ENCODE measurements around the gene ATP6V1B1. TPM values are rescaled to one million over a fixed set of nuclear protein-coding genes. Genes with fewer than 3 reads are reported as not detected.

Gene ATP6V1B1
- total RNA-seq, 3 donors from 2014 or later (not counting 1 experiment from before 2014, with no cell fraction given), result not detected

GRCh38 chr2:70889716-70890037 is 46.0 kb upstream of the ATP6V1B1 start:
- H3K4me1 ChIP-seq (ENCODE audit: control insufficient read depth, insufficient read depth, low read length), result peaks cover 29% of the 10 kb centered on the region
- H3K27me3 Mint-ChIP-seq (ENCODE audit: low read depth in 2 of 2), result peaks cover 72 to 74% of the 10 kb centered on the region in 2 donors
- no peak for ATAC-seq
- H3K27me3 ChIP-seq (ENCODE audit: control insufficient read depth, insufficient read depth, low read length), result peaks cover 38% of the 10 kb centered on the region
- no peak for DNase-seq
- H3K4me3 Mint-ChIP-seq, result peak overlapping the region; percentile 89
- H3K36me3 Mint-ChIP-seq, result peaks cover 6% of the 10 kb centered on the region
- no peak for TF ChIP-seq CTCF (IDR thresholded peaks at IDR 0.05)
- no peak overlapping the region for H3K27ac Mint-ChIP-seq
- no peak overlapping the region for H3K27ac ChIP-seq (ENCODE audit: low read length)
- H3K4me1 Mint-ChIP-seq, result peaks cover 31 to 33% of the 10 kb centered on the region in 2 donors
- intact Hi-C loops (cut with micrococcal nuclease), result no loop called here
- no peak overlapping the region for H3K4me3 ChIP-seq (ENCODE audit: low read length)
- H3K9me3 ChIP-seq (ENCODE audit: control insufficient read depth, insufficient read depth, low read length), result no peaks in the 10 kb centered on the region
- no peaks in the 10 kb centered on the region for H3K9me3 Mint-ChIP-seq
- 51% methylated on average over 5 of the region's 5 CpGs for WGBS (ENCODE audit: insufficient coverage)
- H3K36me3 ChIP-seq (ENCODE audit: control insufficient read depth, insufficient read depth, low read length), result no peaks in the 10 kb centered on the region

- Histone ChIP-seq H3K4me3 (ENCODE audit: low read length) (no peak overlapping the region), H3K27me3 (ENCODE audit: control insufficient read depth, insufficient read depth, low read length) (peaks cover 33% of the 10 kb centered on the region), H3K27ac (ENCODE audit: low read length) (no peak overlapping the region), H3K4me1 (ENCODE audit: control insufficient read depth, insufficient read depth, low read length) (peaks cover 29% of the 10 kb centered on the region), H3K9me3 (ENCODE audit: control insufficient read depth, insufficient read depth, low read length) (no peaks in the 10 kb centered on the region), H3K36me3 (ENCODE audit: control insufficient read depth, insufficient read depth, low read length) (no peaks in the 10 kb centered on the region)
- no peak for TF ChIP-seq CTCF (IDR thresholded peaks at IDR 0.05)
- intact Hi-C loops (cut with micrococcal nuclease), result no loop called here
- Mint-ChIP-seq H3K36me3 (peaks cover 6% of the 10 kb centered on the region), H3K27me3 (ENCODE audit: low read depth in 2 of 2) (peaks cover 64 to 81% of the 10 kb centered on the region in 2 donors), H3K27ac (no peak overlapping the region), H3K9me3 (no peaks in the 10 kb centered on the region), H3K4me1 (peaks cover 31 to 33% of the 10 kb centered on the region in 2 donors), H3K4me3 (no peak overlapping the region)
- WGBS (ENCODE audit: insufficient coverage), result 70% methylated on average over 5 of the region's 5 CpGs
- ATAC-seq, result no peak
- DNase-seq, result no peak
Observed at GRCh38 chr2:70890469-70891065, 45.1 kb upstream of the ATP6V1B1 start.

GRCh38 chr2:70891572-70892357 is 43.9 kb upstream of the ATP6V1B1 start:
- WGBS (ENCODE audit: insufficient coverage), result 37% methylated on average over 7 of the region's 9 CpGs
- H3K4me3 ChIP-seq (ENCODE audit: low read length), result no peak overlapping the region
- peaks cover 28% of the 10 kb centered on the region in 2 donors for H3K4me1 Mint-ChIP-seq
- no peak for TF ChIP-seq CTCF (IDR thresholded peaks at IDR 0.05)
- DNase-seq (no peak), ATAC-seq (no peak)
- peaks cover 24% of the 10 kb centered on the region for H3K4me1 ChIP-seq (ENCODE audit: control insufficient read depth, insufficient read depth, low read length)
- no peak overlapping the region for H3K4me3 Mint-ChIP-seq
- H3K27ac Mint-ChIP-seq, result no peak overlapping the region
- H3K27me3 ChIP-seq (ENCODE audit: control insufficient read depth, insufficient read depth, low read length), result peaks cover 32% of the 10 kb centered on the region
- H3K27ac ChIP-seq (ENCODE audit: low read length), result no peak overlapping the region
- no peaks in the 10 kb centered on the region for H3K9me3 ChIP-seq (ENCODE audit: control insufficient read depth, insufficient read depth, low read length)
- no peaks in the 10 kb centered on the region for H3K9me3 Mint-ChIP-seq
- H3K36me3 Mint-ChIP-seq, result peaks cover 6% of the 10 kb centered on the region
- H3K27me3 Mint-ChIP-seq (ENCODE audit: low read depth in 2 of 2), result peaks cover 69 to 88% of the 10 kb centered on the region in 2 donors
- no peaks in the 10 kb centered on the region for H3K36me3 ChIP-seq (ENCODE audit: control insufficient read depth, insufficient read depth, low read length)
- intact Hi-C loops (cut with micrococcal nuclease), result no loop called here

Measured in natural killer cell (primary cell).